GM18526 (cell line): Measurements from ENCODE around the gene RARRES2.

ENCODE experiments used
- POLR2A ChIP-seq: IDR thresholded peaks from 3 replicates; pipeline ENCODE4 v1.6.1; 2011; ENCODE audit not compliant: insufficient read length; ENCODE audit errors: extremely low read depth

The RARRES2 gene

GRCh38 chr7:150340024-150340749 is 1.2 kb downstream of the RARRES2 start:
- no peak for TF ChIP-seq POLR2A

- TF ChIP-seq POLR2A, result no peak
These were observed 2.0 kb downstream of the RARRES2 start for GRCh38 chr7:150339409-150339809.

- no peak for TF ChIP-seq POLR2A
These were observed 3.1 kb downstream of the RARRES2 start for GRCh38 chr7:150338166-150338829.

- TF ChIP-seq POLR2A, result no peak
These were observed 3.8 kb downstream of the RARRES2 start for GRCh38 chr7:150337659-150338081.

- no peak for TF ChIP-seq POLR2A
These were observed 4.2 kb downstream of the RARRES2 start for GRCh38 chr7:150337179-150337578.

- TF ChIP-seq POLR2A, result no peak
These were observed 4.7 kb downstream of the RARRES2 start for GRCh38 chr7:150336746-150337145.

- no peak for TF ChIP-seq POLR2A
These were observed 5.7 kb downstream of the RARRES2 start for GRCh38 chr7:150335774-150336112.

GRCh38 chr7:150335108-150335773 is 6.2 kb downstream of the RARRES2 start:
- TF ChIP-seq POLR2A, result no peak

GRCh38 chr7:150334108-150334507 is 7.3 kb downstream of the RARRES2 start:
- no peak for TF ChIP-seq POLR2A

GRCh38 chr7:150333659-150334058 is 7.8 kb downstream of the RARRES2 start:
- no peak for TF ChIP-seq POLR2A

GRCh38 chr7:150332852-150333635 is 8.4 kb downstream of the RARRES2 start:
- no peak for TF ChIP-seq POLR2A

- TF ChIP-seq POLR2A, result no peak
These were observed 11.1 kb downstream of the RARRES2 start for GRCh38 chr7:150330211-150330885.

- no peak for TF ChIP-seq POLR2A
These were observed 11.9 kb downstream of the RARRES2 start for GRCh38 chr7:150329331-150330120.

- no peak for TF ChIP-seq POLR2A
These were observed 14.1 kb downstream of the RARRES2 start for GRCh38 chr7:150327308-150327707.
